ENCODE data around the gene RCN1. TPM values are rescaled to one million over a fixed set of nuclear protein-coding genes. Genes with fewer than 3 reads are reported as not detected.
A peak's percentile ranks its signal among the peaks of the same experiment; 100 is the strongest.

The RCN1 gene
- total and polyA plus RNA-seq, 2 of the 8 experiments (the other 6 are each of a cell fraction or from before 2014, with no cell fraction given) = 45.1 to 123 TPM

GRCh38 chr11:32092581-32093170, 1.8 kb downstream of the RCN1 start:
- Histone ChIP-seq H4K20me1 (replicated peaks in 1 of 2; ENCODE audit: control insufficient read depth in 1 of 2, insufficient read depth in 2 of 2, low read length in 2 of 2) (peaks cover 3 to 26% of the 10 kb centered on the region in 2 experiments), H4K8ac (ENCODE audit: extremely low read depth, insufficient read depth, low read length) (no peak overlapping the region), H3K9me3 (ENCODE audit: insufficient read depth in 2 of 2, low read depth in 1 of 2, low read length in 1 of 2) (no peaks in the 10 kb centered on the region), H3K14ac (ENCODE audit: insufficient read length) (no peak overlapping the region), H3K36me3 (ENCODE audit: control insufficient read depth in 2 of 4, insufficient read depth in 4 of 4, low read length in 3 of 4) (peaks cover 0 to 13% (median 6%) of the 10 kb centered on the region in 4 experiments; a peak in 5 of 8 replicates), H2AK5ac (ENCODE audit: low read depth, low read length) (no peak overlapping the region), H2BK12ac (ENCODE audit: low read depth, low read length) (no peak overlapping the region), H3K27me3 (replicated peaks in 1 of 4; ENCODE audit: control insufficient read depth in 3 of 4, extremely low read depth in 1 of 4, insufficient read depth in 3 of 4, low read length in 3 of 4) (no peaks in the 10 kb centered on the region; a peak in 2 of 7 replicates), H3K4ac (replicated peaks; ENCODE audit: insufficient read length, low read depth, low read length) (no peak overlapping the region), H3K79me1 (ENCODE audit: low read depth, low read length) (peaks cover 17% of the 10 kb centered on the region), H3K56ac (replicated peaks; ENCODE audit: insufficient read length, low read depth, low read length) (no peak overlapping the region), H3K4me1 (replicated peaks in 1 of 4; ENCODE audit: control insufficient read depth in 3 of 4, insufficient read depth in 4 of 4, low read length in 3 of 4) (peaks cover 0 to 13% (median 3%) of the 10 kb centered on the region in 4 experiments; a peak in 4 of 7 replicates), H2BK120ac (replicated peaks; ENCODE audit: low read depth, low read length) (no peak overlapping the region), H2BK5ac (ENCODE audit: low read depth, low read length) (no peak overlapping the region), H2AFZ (ENCODE audit: low read length) (no peak overlapping the region), H3K4me3 (ENCODE audit: extremely low read depth in 1 of 4, insufficient read depth in 2 of 4, low read depth in 3 of 4, low read length in 4 of 4) (peak overlapping the region; percentile 58 to 86 (median 67); a peak in 5 of 8 replicates), H3K79me2 (ENCODE audit: control insufficient read depth in 1 of 2, insufficient read depth in 2 of 2, low read length in 2 of 2) (peaks cover 14 to 57% of the 10 kb centered on the region in 2 experiments; a peak in 3 of 4 replicates), H3K18ac (ENCODE audit: extremely low read depth, low read length) (no peak overlapping the region), H2BK20ac (ENCODE audit: low read length) (no peak overlapping the region), H4K5ac (ENCODE audit: insufficient read length, low read depth, low read length) (no peak overlapping the region), H3K9ac (replicated peaks in 1 of 4; ENCODE audit: extremely low read depth in 1 of 4, low read depth in 3 of 4, low read length in 3 of 4) (no peak overlapping the region), H3K23ac (ENCODE audit: insufficient read length) (no peak overlapping the region), H2BK15ac (ENCODE audit: low read length) (no peak overlapping the region), H3K23me2 (ENCODE audit: low read depth, low read length) (peaks cover 6% of the 10 kb centered on the region; the same call in 1 of the 2 replicates), H4K91ac (replicated peaks; ENCODE audit: insufficient read length, low read length) (no peak overlapping the region), H3K27ac (ENCODE audit: low read depth, low read length) (no peak overlapping the region), H3K4me2 (ENCODE audit: insufficient read depth in 1 of 2, low read depth in 2 of 2, low read length in 2 of 2) (peak overlapping the region; percentile 76 to 86)
- FAIRE-seq = no peak
- TF ChIP-seq NANOG (IDR thresholded peaks at IDR 0.05; ENCODE audit: insufficient read depth, low read depth, low read length, poor library complexity, severe bottlenecking) (peak; percentile 63), SP1 (IDR thresholded peaks at IDR 0.05; ENCODE audit: low read depth, low read length) (no peak)
- 89% methylated on average over 4 of the region's 4 CpGs; no CpG with 5 or more reads in 1 of the 2 experiments for WGBS, 2 experiments (ENCODE audit: extremely low coverage in 1 of 2, insufficient coverage in 1 of 2, insufficient read length in 1 of 2, insufficient replicate concordance in 2 of 2, low coverage in 1 of 2, low lambda C conversion rate in 2 of 2, missing lambda C conversion rate in 1 of 2)
- DNase-seq (ENCODE audit: low read depth in 1 of 2, low spot score in 2 of 2) = no peak
- CTCF ChIA-PET (ENCODE audit: partially characterized antibody) = no interaction called here
- POLR2A ChIA-PET (ENCODE audit: partially characterized antibody) = interaction anchor here (0.5 to 1.8 kb wide), 2 partner anchors 9 to 16 kb away, joined by 3 read pairs; no protein-coding TSS in a partner anchor

Data from H1 (cell line).